GM23338 (cell line): Measurements from ENCODE around the gene SURF4. TPM values are rescaled to one million over a fixed set of nuclear protein-coding genes. Genes with fewer than 3 reads are reported as not detected.

Source experiments
- ATAC-seq: fragments of 200-7000 bp; cut with Tn5 transposase; 3 replicates; pipeline ENCODE4 v1.9.1; 2020
- DNase-seq: peaks from one replicate; pipeline ENCODE4 v3.0.0-alpha.2; 2015; ENCODE audit warnings: low spot score
- H2AFZ ChIP-seq: fragments of 200-600 bp; sonication (generic); 2 replicates; pipeline ENCODE4 v1.8.0; 2016; ENCODE audit warnings: antibody characterized with exemption, mild to moderate bottlenecking, moderate library complexity
- H3F3A ChIP-seq: fragments of 200-600 bp; sonication (generic); replicated peaks from 2 replicates; pipeline ENCODE4 v1.8.0; 2017; ENCODE audit warnings: antibody characterized with exemption, mixed run types, low read depth
- H3K27ac ChIP-seq: fragments of 200-600 bp; sonication (generic); 2 replicates; pipeline ENCODE4 v1.6.1; 2016; ENCODE audit warnings: low read depth
- H3K27me3 ChIP-seq: fragments of 200-600 bp; sonication (generic); 2 replicates; pipeline ENCODE4 v1.8.0; 2016; ENCODE audit warnings: mild to moderate bottlenecking, mixed run types, moderate library complexity; ENCODE audit not compliant: insufficient read depth
- H3K36me3 ChIP-seq: fragments of 200-600 bp; sonication (generic); 2 replicates; pipeline ENCODE4 v1.8.0; 2016; ENCODE audit warnings: mild to moderate bottlenecking; ENCODE audit not compliant: insufficient read depth
- H3K4me1 ChIP-seq: fragments of 200-600 bp; sonication (generic); 2 replicates; pipeline ENCODE4 v1.8.0; 2016; ENCODE audit warnings: mild to moderate bottlenecking, moderate library complexity; ENCODE audit not compliant: insufficient read depth
- H3K4me2 ChIP-seq: fragments of 200-600 bp; sonication (generic); 2 replicates; pipeline ENCODE4 v1.7.1; 2017; ENCODE audit warnings: mixed run types
- H3K4me3 ChIP-seq: fragments of 200-600 bp; sonication (generic); 2 replicates; pipeline ENCODE4 v1.6.1; 2016; ENCODE audit warnings: mixed run types
- H3K79me2 ChIP-seq: fragments of 200-600 bp; sonication (generic); replicated peaks from 2 replicates; pipeline ENCODE4 v1.8.0; 2017; ENCODE audit warnings: mild to moderate bottlenecking; ENCODE audit not compliant: insufficient read depth
- H3K9me2 ChIP-seq: fragments of 200-600 bp; sonication (generic); 2 replicates; pipeline ENCODE4 v1.8.0; 2017; ENCODE audit not compliant: insufficient read depth
- H4K20me1 ChIP-seq: fragments of 200-600 bp; sonication (generic); replicated peaks from 2 replicates; pipeline ENCODE4 v1.8.0; 2017; ENCODE audit warnings: mild to moderate bottlenecking; ENCODE audit not compliant: insufficient read depth
- H3K27ac Mint-ChIP-seq: 2 replicates; pipeline ENCODE4 v1.8.0; 2020; ENCODE audit warnings: inconsistent platforms, mild to moderate bottlenecking, moderate library complexity, mixed read lengths
- H3K27me3 Mint-ChIP-seq: 3 replicates; pipeline ENCODE4 v1.8.0; 2022; ENCODE audit warnings: low read depth, mild to moderate bottlenecking, moderate library complexity, mixed read lengths, inconsistent platforms; ENCODE audit not compliant: insufficient read depth, poor library complexity
- H3K36me3 Mint-ChIP-seq: 3 replicates; pipeline ENCODE4 v1.8.0; 2021; ENCODE audit warnings: low read depth, mild to moderate bottlenecking, inconsistent platforms, moderate library complexity, mixed read lengths
- H3K4me1 Mint-ChIP-seq: 3 replicates; pipeline ENCODE4 v1.8.0; 2020; ENCODE audit warnings: mild to moderate bottlenecking, inconsistent platforms, mixed read lengths
- H3K4me3 Mint-ChIP-seq: 3 replicates; pipeline ENCODE4 v1.8.0; 2021; ENCODE audit warnings: moderate library complexity, mild to moderate bottlenecking, inconsistent platforms, mixed read lengths
- H3K9me3 Mint-ChIP-seq: 3 replicates; pipeline ENCODE4 v1.8.0; 2020; ENCODE audit warnings: moderate library complexity, mild to moderate bottlenecking, inconsistent platforms, mixed read lengths
- CREB1 ChIP-seq: fragments of 250-450 bp; sonication (Bioruptor Pico); IDR thresholded peaks from 2 replicates; pipeline ENCODE4 v1.5.0; 2020; ENCODE audit warnings: low read depth, mild to moderate bottlenecking, moderate library complexity
- EZH2 ChIP-seq: fragments of 200-600 bp; sonication (generic); IDR thresholded peaks from one replicate; pipeline ENCODE4 v1.8.0; 2017; ENCODE audit warnings: antibody characterized with exemption, mild to moderate bottlenecking, low read depth; ENCODE audit not compliant: unreplicated experiment
- EZH2phosphoT487 ChIP-seq: fragments of 200-600 bp; sonication (generic); IDR thresholded peaks from one replicate; pipeline ENCODE4 v1.8.1; 2018; ENCODE audit warnings: antibody characterized with exemption; ENCODE audit not compliant: unreplicated experiment
- JUNB ChIP-seq: IDR thresholded peaks from one replicate; pipeline ENCODE4 v1.6.1; 2016; ENCODE audit warnings: antibody characterized with exemption; ENCODE audit not compliant: unreplicated experiment
- NANOG ChIP-seq: IDR thresholded peaks from 2 replicates; pipeline ENCODE4 v1.6.1; 2016; ENCODE audit warnings: antibody characterized with exemption, borderline replicate concordance
- POLR2AphosphoS5 ChIP-seq: IDR thresholded peaks from 2 replicates; pipeline ENCODE4 v1.6.1; 2016; ENCODE audit warnings: antibody characterized with exemption, low read depth
- STAT1 ChIP-seq: IDR thresholded peaks from one replicate; pipeline ENCODE4 v1.6.1; 2016; ENCODE audit warnings: antibody characterized with exemption; ENCODE audit not compliant: unreplicated experiment
- ZNF114 ChIP-seq: fragments of 250-450 bp; sonication (Bioruptor Pico); IDR thresholded peaks from 2 replicates; pipeline ENCODE4 v1.5.0; 2020; ENCODE audit warnings: mild to moderate bottlenecking, moderate library complexity
- ZNF331 ChIP-seq: fragments of 250-450 bp; sonication (Bioruptor Pico); IDR thresholded peaks from 2 replicates; pipeline ENCODE4 v1.5.0; 2020; ENCODE audit warnings: low read depth, mild to moderate bottlenecking, moderate library complexity
- polyA plus RNA-seq: library from polyadenylated mRNA; unstranded; fragments of >200 nt; fragmentation: Nextera tagmentation; extraction: Ambion mirVana; gene quantifications from 2 replicates; pipeline ENCODE4 v1.2.1, GENCODE V29; 2016
- total RNA-seq: library from RNA; depleted of rRNA; stranded (reverse); fragments of >200 nt; shearing (Covaris generic); gene quantifications from 2 replicates; pipeline ENCODE4 v1.2.3, GENCODE V29; 2014
- TF ChIP-seq, protein P1 (sequence below): IDR thresholded peaks from one replicate; pipeline ENCODE4 v1.6.1; 2018; ENCODE audit warnings: antibody characterized with exemption; ENCODE audit not compliant: unreplicated experiment
- TF ChIP-seq, protein P2 (sequence below): fragments of 250-450 bp; sonication (Bioruptor Pico); IDR thresholded peaks from 2 replicates; pipeline ENCODE4 v1.5.0; 2020; ENCODE audit warnings: mild to moderate bottlenecking, moderate library complexity
- TF ChIP-seq, protein P3 (sequence below): IDR thresholded peaks from 2 replicates; pipeline ENCODE4 v1.6.1; 2016; ENCODE audit warnings: antibody characterized with exemption
- TF ChIP-seq, protein P4 (sequence below), 2 experiments: fragments of 200-600 bp in 1 of 2; sonication (generic) in 1 of 2; conservative IDR thresholded peaks; 2 replicates each; pipeline versions ENCODE4 v1.5.1 to v1.6.1; 2016 to 2017; ENCODE audit warnings: antibody characterized with exemption in 2 of 2, low read depth in 2 of 2, mild to moderate bottlenecking in 2 of 2, moderate library complexity in 1 of 2

SURF4 gene
- total and polyA plus RNA-seq, 2 experiments from 2014 or later: 66.3 to 242 TPM

DNA sequence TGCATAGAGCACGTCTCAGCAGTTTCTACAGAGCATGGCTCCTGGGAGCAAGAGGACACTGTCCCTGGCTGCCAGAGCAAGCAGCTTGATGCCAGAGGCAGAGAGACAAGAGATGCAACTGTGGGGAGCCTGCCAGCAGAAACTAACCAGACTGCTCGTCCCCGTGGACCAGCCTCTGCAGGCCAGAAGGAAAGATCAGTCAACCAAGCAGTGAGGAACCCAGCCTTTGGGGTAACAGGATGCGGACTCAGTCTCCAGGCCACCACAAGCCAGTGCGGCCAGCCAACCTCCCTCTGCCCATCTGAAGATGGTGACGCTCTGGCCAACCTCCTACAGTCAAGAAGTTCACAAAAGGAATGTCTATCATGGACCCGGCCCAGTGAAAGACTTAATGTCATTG lies 3.7 kb downstream of the SURF4 start:
- H3K9me3 Mint-ChIP-seq: peaks cover 4% of the 10 kb centered on the region; the same call in 2 of the 3 replicates
- H3K36me3 ChIP-seq: peaks cover 7% of the 10 kb centered on the region; the same call in 1 of the 2 replicates
- no peaks in the 10 kb centered on the region for H3F3A ChIP-seq
- no peak overlapping the region for H3K4me3 ChIP-seq
- no peak overlapping the region for H3K27ac Mint-ChIP-seq
- DNase-seq: no peak
- H3K79me2 ChIP-seq: peaks cover 81% of the 10 kb centered on the region
- no peak for ATAC-seq
- no peak overlapping the region for H2AFZ ChIP-seq
- peaks cover 6% of the 10 kb centered on the region for H3K27me3 ChIP-seq
- H3K27ac ChIP-seq: no peak overlapping the region
- TF ChIP-seq, protein P1, sequence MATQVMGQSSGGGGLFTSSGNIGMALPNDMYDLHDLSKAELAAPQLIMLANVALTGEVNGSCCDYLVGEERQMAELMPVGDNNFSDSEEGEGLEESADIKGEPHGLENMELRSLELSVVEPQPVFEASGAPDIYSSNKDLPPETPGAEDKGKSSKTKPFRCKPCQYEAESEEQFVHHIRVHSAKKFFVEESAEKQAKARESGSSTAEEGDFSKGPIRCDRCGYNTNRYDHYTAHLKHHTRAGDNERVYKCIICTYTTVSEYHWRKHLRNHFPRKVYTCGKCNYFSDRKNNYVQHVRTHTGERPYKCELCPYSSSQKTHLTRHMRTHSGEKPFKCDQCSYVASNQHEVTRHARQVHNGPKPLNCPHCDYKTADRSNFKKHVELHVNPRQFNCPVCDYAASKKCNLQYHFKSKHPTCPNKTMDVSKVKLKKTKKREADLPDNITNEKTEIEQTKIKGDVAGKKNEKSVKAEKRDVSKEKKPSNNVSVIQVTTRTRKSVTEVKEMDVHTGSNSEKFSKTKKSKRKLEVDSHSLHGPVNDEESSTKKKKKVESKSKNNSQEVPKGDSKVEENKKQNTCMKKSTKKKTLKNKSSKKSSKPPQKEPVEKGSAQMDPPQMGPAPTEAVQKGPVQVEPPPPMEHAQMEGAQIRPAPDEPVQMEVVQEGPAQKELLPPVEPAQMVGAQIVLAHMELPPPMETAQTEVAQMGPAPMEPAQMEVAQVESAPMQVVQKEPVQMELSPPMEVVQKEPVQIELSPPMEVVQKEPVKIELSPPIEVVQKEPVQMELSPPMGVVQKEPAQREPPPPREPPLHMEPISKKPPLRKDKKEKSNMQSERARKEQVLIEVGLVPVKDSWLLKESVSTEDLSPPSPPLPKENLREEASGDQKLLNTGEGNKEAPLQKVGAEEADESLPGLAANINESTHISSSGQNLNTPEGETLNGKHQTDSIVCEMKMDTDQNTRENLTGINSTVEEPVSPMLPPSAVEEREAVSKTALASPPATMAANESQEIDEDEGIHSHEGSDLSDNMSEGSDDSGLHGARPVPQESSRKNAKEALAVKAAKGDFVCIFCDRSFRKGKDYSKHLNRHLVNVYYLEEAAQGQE: no peak
- no peak for TF ChIP-seq EZH2phosphoT487
- TF ChIP-seq, protein P2, sequence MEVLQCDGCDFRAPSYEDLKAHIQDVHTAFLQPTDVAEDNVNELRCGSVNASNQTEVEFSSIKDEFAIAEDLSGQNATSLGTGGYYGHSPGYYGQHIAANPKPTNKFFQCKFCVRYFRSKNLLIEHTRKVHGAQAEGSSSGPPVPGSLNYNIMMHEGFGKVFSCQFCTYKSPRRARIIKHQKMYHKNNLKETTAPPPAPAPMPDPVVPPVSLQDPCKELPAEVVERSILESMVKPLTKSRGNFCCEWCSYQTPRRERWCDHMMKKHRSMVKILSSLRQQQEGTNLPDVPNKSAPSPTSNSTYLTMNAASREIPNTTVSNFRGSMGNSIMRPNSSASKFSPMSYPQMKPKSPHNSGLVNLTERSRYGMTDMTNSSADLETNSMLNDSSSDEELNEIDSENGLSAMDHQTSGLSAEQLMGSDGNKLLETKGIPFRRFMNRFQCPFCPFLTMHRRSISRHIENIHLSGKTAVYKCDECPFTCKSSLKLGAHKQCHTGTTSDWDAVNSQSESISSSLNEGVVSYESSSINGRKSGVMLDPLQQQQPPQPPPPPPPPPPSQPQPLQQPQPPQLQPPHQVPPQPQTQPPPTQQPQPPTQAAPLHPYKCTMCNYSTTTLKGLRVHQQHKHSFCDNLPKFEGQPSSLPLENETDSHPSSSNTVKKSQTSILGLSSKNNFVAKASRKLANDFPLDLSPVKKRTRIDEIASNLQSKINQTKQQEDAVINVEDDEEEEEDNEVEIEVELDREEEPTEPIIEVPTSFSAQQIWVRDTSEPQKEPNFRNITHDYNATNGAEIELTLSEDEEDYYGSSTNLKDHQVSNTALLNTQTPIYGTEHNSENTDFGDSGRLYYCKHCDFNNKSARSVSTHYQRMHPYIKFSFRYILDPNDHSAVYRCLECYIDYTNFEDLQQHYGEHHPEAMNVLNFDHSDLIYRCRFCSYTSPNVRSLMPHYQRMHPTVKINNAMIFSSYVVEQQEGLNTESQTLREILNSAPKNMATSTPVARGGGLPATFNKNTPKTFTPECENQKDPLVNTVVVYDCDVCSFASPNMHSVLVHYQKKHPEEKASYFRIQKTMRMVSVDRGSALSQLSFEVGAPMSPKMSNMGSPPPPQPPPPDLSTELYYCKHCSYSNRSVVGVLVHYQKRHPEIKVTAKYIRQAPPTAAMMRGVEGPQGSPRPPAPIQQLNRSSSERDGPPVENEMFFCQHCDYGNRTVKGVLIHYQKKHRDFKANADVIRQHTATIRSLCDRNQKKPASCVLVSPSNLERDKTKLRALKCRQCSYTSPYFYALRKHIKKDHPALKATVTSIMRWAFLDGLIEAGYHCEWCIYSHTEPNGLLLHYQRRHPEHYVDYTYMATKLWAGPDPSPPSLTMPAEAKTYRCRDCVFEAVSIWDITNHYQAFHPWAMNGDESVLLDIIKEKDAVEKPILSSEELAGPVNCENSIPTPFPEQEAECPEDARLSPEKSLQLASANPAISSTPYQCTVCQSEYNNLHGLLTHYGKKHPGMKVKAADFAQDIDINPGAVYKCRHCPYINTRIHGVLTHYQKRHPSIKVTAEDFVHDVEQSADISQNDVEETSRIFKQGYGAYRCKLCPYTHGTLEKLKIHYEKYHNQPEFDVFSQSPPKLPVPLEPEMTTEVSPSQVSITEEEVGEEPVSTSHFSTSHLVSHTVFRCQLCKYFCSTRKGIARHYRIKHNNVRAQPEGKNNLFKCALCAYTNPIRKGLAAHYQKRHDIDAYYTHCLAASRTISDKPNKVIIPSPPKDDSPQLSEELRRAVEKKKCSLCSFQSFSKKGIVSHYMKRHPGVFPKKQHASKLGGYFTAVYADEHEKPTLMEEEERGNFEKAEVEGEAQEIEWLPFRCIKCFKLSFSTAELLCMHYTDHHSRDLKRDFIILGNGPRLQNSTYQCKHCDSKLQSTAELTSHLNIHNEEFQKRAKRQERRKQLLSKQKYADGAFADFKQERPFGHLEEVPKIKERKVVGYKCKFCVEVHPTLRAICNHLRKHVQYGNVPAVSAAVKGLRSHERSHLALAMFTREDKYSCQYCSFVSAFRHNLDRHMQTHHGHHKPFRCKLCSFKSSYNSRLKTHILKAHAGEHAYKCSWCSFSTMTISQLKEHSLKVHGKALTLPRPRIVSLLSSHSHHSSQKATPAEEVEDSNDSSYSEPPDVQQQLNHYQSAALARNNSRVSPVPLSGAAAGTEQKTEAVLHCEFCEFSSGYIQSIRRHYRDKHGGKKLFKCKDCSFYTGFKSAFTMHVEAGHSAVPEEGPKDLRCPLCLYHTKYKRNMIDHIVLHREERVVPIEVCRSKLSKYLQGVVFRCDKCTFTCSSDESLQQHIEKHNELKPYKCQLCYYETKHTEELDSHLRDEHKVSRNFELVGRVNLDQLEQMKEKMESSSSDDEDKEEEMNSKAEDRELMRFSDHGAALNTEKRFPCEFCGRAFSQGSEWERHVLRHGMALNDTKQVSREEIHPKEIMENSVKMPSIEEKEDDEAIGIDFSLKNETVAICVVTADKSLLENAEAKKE: no peak
- TF ChIP-seq POLR2AphosphoS5: no peak
- no peak for TF ChIP-seq NANOG
- no peak for TF ChIP-seq STAT1
- no peak for TF ChIP-seq ZNF114 (CRISPR knock-in tag)
- TF ChIP-seq JUNB: no peak
- TF ChIP-seq, protein P3, sequence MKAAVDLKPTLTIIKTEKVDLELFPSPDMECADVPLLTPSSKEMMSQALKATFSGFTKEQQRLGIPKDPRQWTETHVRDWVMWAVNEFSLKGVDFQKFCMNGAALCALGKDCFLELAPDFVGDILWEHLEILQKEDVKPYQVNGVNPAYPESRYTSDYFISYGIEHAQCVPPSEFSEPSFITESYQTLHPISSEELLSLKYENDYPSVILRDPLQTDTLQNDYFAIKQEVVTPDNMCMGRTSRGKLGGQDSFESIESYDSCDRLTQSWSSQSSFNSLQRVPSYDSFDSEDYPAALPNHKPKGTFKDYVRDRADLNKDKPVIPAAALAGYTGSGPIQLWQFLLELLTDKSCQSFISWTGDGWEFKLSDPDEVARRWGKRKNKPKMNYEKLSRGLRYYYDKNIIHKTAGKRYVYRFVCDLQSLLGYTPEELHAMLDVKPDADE: no peak
- no peak for TF ChIP-seq EZH2
- no peak for TF ChIP-seq CREB1
- no peak for TF ChIP-seq ZNF331 (CRISPR knock-in tag)
- TF ChIP-seq, protein P4, sequence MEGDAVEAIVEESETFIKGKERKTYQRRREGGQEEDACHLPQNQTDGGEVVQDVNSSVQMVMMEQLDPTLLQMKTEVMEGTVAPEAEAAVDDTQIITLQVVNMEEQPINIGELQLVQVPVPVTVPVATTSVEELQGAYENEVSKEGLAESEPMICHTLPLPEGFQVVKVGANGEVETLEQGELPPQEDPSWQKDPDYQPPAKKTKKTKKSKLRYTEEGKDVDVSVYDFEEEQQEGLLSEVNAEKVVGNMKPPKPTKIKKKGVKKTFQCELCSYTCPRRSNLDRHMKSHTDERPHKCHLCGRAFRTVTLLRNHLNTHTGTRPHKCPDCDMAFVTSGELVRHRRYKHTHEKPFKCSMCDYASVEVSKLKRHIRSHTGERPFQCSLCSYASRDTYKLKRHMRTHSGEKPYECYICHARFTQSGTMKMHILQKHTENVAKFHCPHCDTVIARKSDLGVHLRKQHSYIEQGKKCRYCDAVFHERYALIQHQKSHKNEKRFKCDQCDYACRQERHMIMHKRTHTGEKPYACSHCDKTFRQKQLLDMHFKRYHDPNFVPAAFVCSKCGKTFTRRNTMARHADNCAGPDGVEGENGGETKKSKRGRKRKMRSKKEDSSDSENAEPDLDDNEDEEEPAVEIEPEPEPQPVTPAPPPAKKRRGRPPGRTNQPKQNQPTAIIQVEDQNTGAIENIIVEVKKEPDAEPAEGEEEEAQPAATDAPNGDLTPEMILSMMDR (conservative IDR thresholded peaks at IDR 0.05; ENCODE audit: low read depth in 2 of 2): no peak
- no peak overlapping the region for H3K4me3 Mint-ChIP-seq
- peaks cover 17% of the 10 kb centered on the region for H3K27me3 Mint-ChIP-seq
- peaks cover 10% of the 10 kb centered on the region; the same call in 1 of the 2 replicates for H3K4me1 ChIP-seq
- no peaks in the 10 kb centered on the region for H3K9me2 ChIP-seq
- H3K4me2 ChIP-seq: no peak overlapping the region
- peaks cover 69% of the 10 kb centered on the region for H4K20me1 ChIP-seq
- H3K4me1 Mint-ChIP-seq: peaks cover 18% of the 10 kb centered on the region
- peaks cover 42% of the 10 kb centered on the region for H3K36me3 Mint-ChIP-seq
